HepG2 (cell line): ENCODE results near the gene FPGS. TPM values are rescaled to one million over a fixed set of nuclear protein-coding genes. Genes with fewer than 3 reads are reported as not detected.

Source experiments
- ATAC-seq: fragments of 200-7000 bp; cut with Tn5 transposase; 3 replicates; pipeline ENCODE4 v1.9.1; 2020; ENCODE audit warnings: mild to moderate bottlenecking, moderate library complexity
- Bru-seq: library from RNA; stranded (reverse); fragments of 400-500 nt; gene quantifications from one replicate; lab custom pipeline; 2021; lab: Mats Ljungman, UMichigan
- BruChase-seq, 2 experiments: library from RNA; stranded (reverse); fragments of 400-500 nt; gene quantifications; one replicate each; lab custom pipeline; 2021; lab: Mats Ljungman, UMichigan
- BruUV-seq: library from RNA; stranded (reverse); fragments of 400-500 nt; replicated peaks from 2 replicates; lab custom pipeline; 2021; lab: Mats Ljungman, UMichigan
- CTCF ChIA-PET: fragments of 300-600 bp; formaldehyde crosslinking; extraction: SDS; loops from one replicate; lab custom pipeline; 2021; ENCODE audit warnings: low total read pairs, inconsistent platforms, low intra/inter-chr PET ratio; lab: Yijun Ruan, JAX
- POLR2A ChIA-PET: fragments of 350-600 bp; sonication (Branson Sonifier 250); formaldehyde crosslinking; loops from one replicate; lab custom pipeline; 2020; ENCODE audit warnings: antibody characterized with exemption, inconsistent platforms; lab: Yijun Ruan, JAX
- DNase-seq: peaks from one replicate; pipeline ENCODE4 v3.0.0-alpha.2; 2015; ENCODE audit warnings: low spot score
- FAIRE-seq: peaks from 3 replicates; lab custom pipeline; 2011; peaks lifted over from hg19 to GRCh38; lab: Jason Lieb, UNC
- H2AFZ ChIP-seq: one replicate; pipeline ENCODE4 v1.6.1; 2011; ENCODE audit warnings: low read length, inconsistent platforms
- H3K27ac ChIP-seq: fragments of 300-600 bp; 3 replicates; pipeline ENCODE4 v1.8.0; 2011; ENCODE audit warnings: mixed run types, mild to moderate bottlenecking, mixed read lengths, low read length, inconsistent platforms; ENCODE audit not compliant: insufficient read depth; ENCODE audit errors: extremely low read length
- H3K27me3 ChIP-seq, 2 experiments: fragments of 200-600 bp in 1 of 2; 2 replicates in 1 of 2; 3 replicates in 1 of 2; pipeline versions ENCODE4 v1.6.0 to v1.8.0; 2011; ENCODE audit warnings: low read length in 2 of 2, mild to moderate bottlenecking in 2 of 2, moderate library complexity in 2 of 2, inconsistent platforms in 1 of 2; ENCODE audit not compliant: insufficient read depth in 2 of 2, control insufficient read depth in 1 of 2
- H3K36me3 ChIP-seq, 2 experiments: fragments of 200-600 bp in 1 of 2; replicated peaks in 1 of 2; 2 replicates in 1 of 2; 3 replicates in 1 of 2; pipeline versions ENCODE4 v1.5.1 to v1.8.0; 2011; ENCODE audit warnings: low read length in 2 of 2, inconsistent platforms in 1 of 2; ENCODE audit not compliant: insufficient read depth in 2 of 2, control insufficient read depth in 1 of 2
- H3K4me1 ChIP-seq: 2 replicates; pipeline ENCODE4 v1.5.1; 2012; ENCODE audit warnings: low read length, inconsistent platforms; ENCODE audit not compliant: insufficient read depth
- H3K4me2 ChIP-seq: 2 replicates; pipeline ENCODE4 v1.6.0; 2011; ENCODE audit warnings: low read depth, low read length, inconsistent platforms
- H3K4me3 ChIP-seq, 3 experiments: fragments of 200-600 bp in 1 of 3; sonication (generic), shearing (Covaris generic) in 1 of 3; replicated peaks in 1 of 3; 2 replicates each; pipeline ENCODE4 v1.5.1; 2011 to 2016; ENCODE audit warnings: low read length in 3 of 3, inconsistent platforms in 2 of 3, low read depth in 2 of 3, mild to moderate bottlenecking in 2 of 3, control low read depth in 1 of 3, mixed read lengths in 1 of 3; ENCODE audit not compliant: insufficient read depth in 1 of 3
- H3K79me2 ChIP-seq: one replicate; pipeline ENCODE4 v1.6.1; 2011; ENCODE audit warnings: low read length, inconsistent platforms; ENCODE audit not compliant: insufficient read depth
- H3K9ac ChIP-seq: 2 replicates; pipeline ENCODE4 v1.6.0; 2011; ENCODE audit warnings: mild to moderate bottlenecking, low read depth, low read length, inconsistent platforms; ENCODE audit not compliant: insufficient read depth
- H3K9me3 ChIP-seq: 2 replicates; pipeline ENCODE4 v1.5.1; 2012; ENCODE audit warnings: mild to moderate bottlenecking, low read length
- H4K20me1 ChIP-seq: 2 replicates; pipeline ENCODE4 v1.6.0; 2011; ENCODE audit warnings: inconsistent platforms, mild to moderate bottlenecking, low read length, moderate library complexity; ENCODE audit not compliant: insufficient read depth
- FOXP1 ChIP-seq, 2 experiments: fragments of 450-650 bp in 1 of 2; IDR thresholded peaks; 2 replicates each; pipeline ENCODE4 v1.6.1; 2017 to 2018; ENCODE audit warnings: antibody characterized with exemption in 1 of 2
- MEF2D ChIP-seq: sonication (generic); formaldehyde crosslinking; IDR thresholded peaks from 2 replicates; pipeline ENCODE4 v1.5.1; 2020; ENCODE audit warnings: mild to moderate bottlenecking, missing genetic modification reagents
- REPIN1 ChIP-seq: sonication (generic); formaldehyde crosslinking; IDR thresholded peaks from 2 replicates; pipeline ENCODE4 v1.8.0; 2022; ENCODE audit warnings: missing genetic modification reagents, low read depth, mild to moderate bottlenecking, borderline replicate concordance
- RNF219 ChIP-seq: sonication (generic); formaldehyde crosslinking; IDR thresholded peaks from 2 replicates; pipeline ENCODE4 v1.5.0; 2020; ENCODE audit warnings: mild to moderate bottlenecking, missing genetic modification reagents
- ZBTB42 ChIP-seq: sonication (generic); formaldehyde crosslinking; IDR thresholded peaks from 2 replicates; pipeline ENCODE4 v1.5.0; 2020; ENCODE audit warnings: mild to moderate bottlenecking, missing genetic modification reagents
- ZNF235 ChIP-seq: sonication (generic); formaldehyde crosslinking; IDR thresholded peaks from 2 replicates; pipeline ENCODE4 v1.8.1; 2023; ENCODE audit warnings: mild to moderate bottlenecking, missing genetic modification reagents, borderline replicate concordance
- ZNF333 ChIP-seq: sonication (generic); formaldehyde crosslinking; IDR thresholded peaks from 2 replicates; pipeline ENCODE4 v1.4.0; 2020; ENCODE audit warnings: mild to moderate bottlenecking, missing genetic modification reagents, borderline replicate concordance
- ZSCAN12 ChIP-seq: sonication (generic); formaldehyde crosslinking; IDR thresholded peaks from 2 replicates; pipeline ENCODE4 v1.9.0; 2021; ENCODE audit warnings: mild to moderate bottlenecking, missing genetic modification reagents
- ZUFSP ChIP-seq: sonication (generic); formaldehyde crosslinking; IDR thresholded peaks from 2 replicates; pipeline ENCODE4 v1.9.0; 2021; ENCODE audit warnings: missing genetic modification reagents, mild to moderate bottlenecking, borderline replicate concordance
- whole genome bisulfite sequencing: methylation state at CpG from one replicate; pipeline ENCODE4 v1.1.6; 2017; ENCODE audit warnings: low lambda C conversion rate; 5-methylcytosine and 5-hydroxymethylcytosine counted together
- in situ Hi-C: cut with HindIII; loops from 2 replicates; pipeline ENCODE4 v1.10.0; 2017; ENCODE audit warnings: low pct_unique_long_range_greater_than_20kb; ENCODE audit not compliant: extremely low pct_ligation_motif_present
- intact Hi-C: fragments of 100-400 bp; cut with micrococcal nuclease; formaldehyde crosslinking; loops from one replicate; pipeline ENCODE4 v1.10.0; 2022; ENCODE audit not compliant: unreplicated experiment
- long read RNA-seq, 2 experiments: library from RNA in 1 of 2; library from polyadenylated mRNA in 1 of 2; stranded (forward) in 1 of 2; unstranded in 1 of 2; transcript quantifications; one replicate each; pipeline ENCODE4 v2.0.0, GENCODE V29; 2019 to 2022
- polyA minus RNA-seq, 3 experiments: library from RNA; depleted of rRNA, polyadenylated mRNA; stranded (reverse); fragments of >200 nt; gene quantifications; 2 replicates each; pipeline ENCODE4 v1.2.3, GENCODE V29; 2011; ENCODE audit warnings: low replicate concordance in 1 of 3
- polyA plus RNA-seq, 8 experiments: library from polyadenylated mRNA; depleted of rRNA in 3 of 8; stranded (reverse) in 7 of 8; unstranded in 1 of 8; fragments of >200 nt; fragmentation: Illumina TruSeq in 4 of 8; extraction: Trizol in 4 of 8; gene quantifications; 2 replicates each; pipeline versions ENCODE4 v1.2.1 to v1.2.3, GENCODE V29; 2011 to 2016; ENCODE audit warnings: low read depth in 4 of 8, missing spikeins in 1 of 8, mixed read lengths in 1 of 8; ENCODE audit not compliant: insufficient read depth in 1 of 8
- total RNA-seq, 5 experiments: library from RNA; depleted of rRNA; stranded (reverse); fragments of >200 nt; fragmentation: Illumina TruSeq; extraction: Trizol; gene quantifications; 2 replicates each; pipeline ENCODE4 v1.2.3, GENCODE V29; 2016; ENCODE audit warnings: low read depth in 1 of 5

Gene FPGS, protein sequence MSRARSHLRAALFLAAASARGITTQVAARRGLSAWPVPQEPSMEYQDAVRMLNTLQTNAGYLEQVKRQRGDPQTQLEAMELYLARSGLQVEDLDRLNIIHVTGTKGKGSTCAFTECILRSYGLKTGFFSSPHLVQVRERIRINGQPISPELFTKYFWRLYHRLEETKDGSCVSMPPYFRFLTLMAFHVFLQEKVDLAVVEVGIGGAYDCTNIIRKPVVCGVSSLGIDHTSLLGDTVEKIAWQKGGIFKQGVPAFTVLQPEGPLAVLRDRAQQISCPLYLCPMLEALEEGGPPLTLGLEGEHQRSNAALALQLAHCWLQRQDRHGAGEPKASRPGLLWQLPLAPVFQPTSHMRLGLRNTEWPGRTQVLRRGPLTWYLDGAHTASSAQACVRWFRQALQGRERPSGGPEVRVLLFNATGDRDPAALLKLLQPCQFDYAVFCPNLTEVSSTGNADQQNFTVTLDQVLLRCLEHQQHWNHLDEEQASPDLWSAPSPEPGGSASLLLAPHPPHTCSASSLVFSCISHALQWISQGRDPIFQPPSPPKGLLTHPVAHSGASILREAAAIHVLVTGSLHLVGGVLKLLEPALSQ
- 20.3 and 35.6 TPM in 2 replicates for total RNA-seq (2016; rRNA removed; fragmentation: Illumina TruSeq; extraction: Trizol)
- total RNA-seq (2016; cell fraction: cytosol; rRNA removed; fragmentation: Illumina TruSeq; extraction: Trizol; ENCODE audit: low read depth) = 7.4 and 10.3 TPM in 2 replicates
- total RNA-seq (2016; cell fraction: insoluble cytoplasmic fraction; rRNA removed; fragmentation: Illumina TruSeq; extraction: Trizol) = 18.5 and 37.2 TPM in 2 replicates
- total RNA-seq (2016; cell fraction: membrane; rRNA removed; fragmentation: Illumina TruSeq; extraction: Trizol) = 18.1 and 18.9 TPM in 2 replicates
- 26.8 and 31.7 TPM in 2 replicates for total RNA-seq (2016; cell fraction: nucleus; rRNA removed; fragmentation: Illumina TruSeq; extraction: Trizol)
- 36.8 and 41.3 TPM in 2 replicates for polyA plus RNA-seq (2011; rRNA removed)
- 20.2 and 34.2 TPM in 2 replicates for polyA plus RNA-seq (2011; cell fraction: cytosol; rRNA removed)
- polyA plus RNA-seq (2011; cell fraction: nucleus; rRNA removed) = 102 and 128 TPM in 2 replicates
- 16.9 and 23.2 TPM in 2 replicates for polyA plus RNA-seq (2012)
- 8.3 and 9.4 TPM in 2 replicates for polyA plus RNA-seq (2016; cell fraction: cytosol; fragmentation: Illumina TruSeq; extraction: Trizol; ENCODE audit: low read depth)
- 21.4 and 32.6 TPM in 2 replicates for polyA plus RNA-seq (2016; cell fraction: insoluble cytoplasmic fraction; fragmentation: Illumina TruSeq; extraction: Trizol; ENCODE audit: low read depth)
- 12.8 and 13.0 TPM in 2 replicates for polyA plus RNA-seq (2016; cell fraction: membrane; fragmentation: Illumina TruSeq; extraction: Trizol; ENCODE audit: low read depth)
- polyA plus RNA-seq (2016; cell fraction: nucleus; fragmentation: Illumina TruSeq; extraction: Trizol; ENCODE audit: insufficient read depth, low read depth) = 68.3 and 83.1 TPM in 2 replicates
- 71.8 and 195 TPM in 2 replicates for polyA minus RNA-seq (2011; rRNA and poly(A)+ RNA removed; ENCODE audit: low replicate concordance)
- 13.5 and 19.9 TPM in 2 replicates for polyA minus RNA-seq (2011; cell fraction: cytosol; rRNA and poly(A)+ RNA removed)
- 25.4 and 26.6 TPM in 2 replicates for polyA minus RNA-seq (2011; cell fraction: nucleus; rRNA and poly(A)+ RNA removed)
- Bru-seq, nascent RNA = percentile 66 among the genes with signal in this experiment
- percentile 75 among the genes with signal in this experiment for BruChase-seq, experiment 1, labeled RNA remaining after a 6-hour chase
- percentile 75 among the genes with signal in this experiment for BruChase-seq, experiment 2, labeled RNA remaining after a 2-hour chase
- long read RNA-seq, experiment 1, transcript FPGS-203 (15 exons, 2,279 nt) = major isoform, 47 of 83 reads
- long read RNA-seq, experiment 1, partial matches to known transcripts = 12 of 83 reads
- long read RNA-seq, experiment 1, other reads (novel, unspliced or antisense) = 18 of 83 reads
- long read RNA-seq, experiment 2, transcript FPGS-203 (15 exons, 2,279 nt) = major isoform, 60 of 111 reads
- long read RNA-seq, experiment 2, partial matches to known transcripts = 15 of 111 reads
- long read RNA-seq, experiment 2, other reads (novel, unspliced or antisense) = 31 of 111 reads

GRCh38 chr9:127802576-127803443 is at the start of gene FPGS:
Gene FPGS (plus strand): TSS chr9:127802882. CDS start chr9:127802925, 43 bp downstream.
- Histone ChIP-seq H2AFZ (peak within 1 kb of the TSS; percentile 46), H3K4me1 (peaks cover 45% of the 10 kb centered on the region)
- no peak for TF ChIP-seq FOXP1 (IDR thresholded peaks at IDR 0.05)
- no peak for TF ChIP-seq FOXP1 (CRISPR knock-in tag; IDR thresholded peaks at IDR 0.05)
- TF ChIP-seq ZNF235 (CRISPR knock-in tag) = peak; percentile 92; the same call in 1 of the 2 replicates
- no peak for TF ChIP-seq MEF2D (CRISPR knock-in tag)
- peak; percentile 80; the same call in 1 of the 2 replicates for TF ChIP-seq ZBTB42 (CRISPR knock-in tag)
- TF ChIP-seq ZNF333 (CRISPR knock-in tag) = peak; percentile 89; the same call in 1 of the 2 replicates
- TF ChIP-seq RNF219 (CRISPR knock-in tag) = no peak
- peak; percentile 31; the same call in 1 of the 2 replicates for TF ChIP-seq REPIN1 (CRISPR knock-in tag)
- no peak for TF ChIP-seq ZUFSP (CRISPR knock-in tag)
- TF ChIP-seq ZSCAN12 (CRISPR knock-in tag) = no peak

More at GRCh38 chr9:127802576-127803443, at the start of gene FPGS:
- peak within 1 kb of the TSS; percentile 86 for H3K27ac ChIP-seq
- peak; percentile 86 for ATAC-seq
- no peak for FAIRE-seq
- ChIA-PET CTCF (interaction anchor here (1.7 kb wide), 1 partner anchor 23 kb away, joined by 3 read pairs; no protein-coding TSS in a partner anchor), POLR2A (interaction anchor here (0.6 to 1.2 kb wide), 13 partner anchors 10 to 153 kb away, joined by 3 to 5 read pairs (median 4); partner anchors contain the start of genes CDK9 and ST6GALNAC4)
- H3K27me3 ChIP-seq = no peaks in the 10 kb centered on the region; a peak in 1 of 5 replicates
- peak within 1 kb of the TSS; percentile 78 to 93 (median 84) for H3K4me3 ChIP-seq
- no peaks in the 10 kb centered on the region for H3K9me3 ChIP-seq
- peak within 1 kb of the TSS; percentile 90 for H3K9ac ChIP-seq
- WGBS = 0% methylated on average over 18 of the region's 83 CpGs
- in situ Hi-C loops (no loop called here), intact Hi-C loops (loop anchor here (2.0 to 5.0 kb wide), 2 partner anchors 68 to 114 kb away; partner anchors contain the start of genes ST6GALNAC4 and TOR2A)
- peak within 1 kb of the TSS; percentile 97 for H3K4me2 ChIP-seq
- no TSS peak for BruUV-seq
- peaks cover 15% of the 10 kb centered on the region for H3K79me2 ChIP-seq
- DNase-seq = peak; percentile 75
- no peaks in the 10 kb centered on the region; the same call in 1 of the 2 replicates for H4K20me1 ChIP-seq
- H3K36me3 ChIP-seq = peaks cover 4 to 15% of the 10 kb centered on the region in 2 experiments; a peak in 4 of 5 replicates
